Stimulated activated CD8-positive, alpha-beta memory T cell treated with anti-CD3 and anti-CD28 coated beads, Interleukin-2, amount 100 ng/mL, for 1 hour (primary cell): ENCODE results near the gene DPAGT1.
"Not testable (repeated sequence)": the region's sequence is repeated elsewhere in the genome, so short reads cannot be mapped to it uniquely, and the experiment has no call there.

ENCODE experiments used
- DNase-seq, 2 donors: peaks; one replicate each; pipeline ENCODE4 v3.0.0-alpha.2; 2020; ENCODE audit warnings: low read depth in 2 of 2

DPAGT1 gene

DNA sequence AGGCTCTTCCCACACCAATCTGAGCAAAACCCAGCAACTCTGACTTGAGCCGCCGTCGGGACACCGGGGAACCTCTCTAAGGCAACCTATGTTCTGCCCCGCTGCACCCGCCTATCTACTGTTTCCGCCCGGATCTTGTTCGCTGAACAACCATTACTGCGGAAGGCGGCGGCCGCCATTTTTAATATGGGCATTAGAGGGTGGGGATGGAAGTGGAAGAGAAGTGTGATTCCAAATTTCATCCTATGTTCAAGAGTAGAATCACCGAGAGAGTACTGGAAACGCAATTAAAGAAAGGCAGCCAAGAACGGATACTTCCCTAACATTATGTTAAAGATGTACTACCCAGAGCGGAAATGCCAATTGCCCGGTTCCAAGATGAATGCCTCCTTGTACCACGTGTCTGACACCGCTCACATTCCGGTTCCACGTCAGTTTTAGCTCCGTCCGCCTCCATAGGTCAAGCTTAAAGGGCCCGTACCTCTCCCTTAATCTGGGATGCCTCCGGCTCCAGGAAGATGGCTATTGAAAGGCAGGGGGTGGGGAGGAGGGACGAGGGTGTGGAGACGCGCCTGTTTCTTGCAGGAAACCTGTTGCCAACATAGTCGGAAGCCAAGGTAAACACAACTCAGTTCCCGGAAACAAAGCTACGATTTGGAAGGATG lies at the start of gene DPAGT1:
DPAGT1 (minus strand) TSS at position 95 of the 665 bp plus-strand sequence. CDS start 198 bp downstream, outside the sequence.
- peak; percentile 67 to 71 for DNase-seq

DNA sequence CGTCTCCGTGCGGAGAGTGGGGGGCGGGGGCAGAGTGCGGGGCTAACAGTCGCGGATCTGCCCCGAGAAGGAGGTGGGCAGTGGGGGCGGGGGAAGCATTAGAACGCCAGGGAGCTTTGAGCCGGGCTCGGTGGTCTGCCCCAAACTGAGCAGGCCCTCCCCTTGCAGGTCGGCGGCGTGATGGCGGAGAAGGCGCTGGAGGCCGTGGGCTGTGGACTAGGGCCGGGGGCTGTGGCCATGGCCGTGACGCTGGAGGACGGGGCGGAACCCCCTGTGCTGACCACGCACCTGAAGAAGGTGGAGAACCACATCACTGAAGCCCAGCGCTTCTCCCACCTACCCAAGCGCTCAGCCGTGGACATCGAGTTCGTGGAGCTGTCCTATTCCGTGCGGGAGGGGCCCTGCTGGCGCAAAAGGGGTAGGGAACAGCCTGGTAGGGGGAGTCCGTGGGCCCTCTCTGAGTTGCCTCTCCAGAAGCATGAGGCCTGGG lies 48.2 kb upstream of the DPAGT1 start:
- no peak for DNase-seq

DNA sequence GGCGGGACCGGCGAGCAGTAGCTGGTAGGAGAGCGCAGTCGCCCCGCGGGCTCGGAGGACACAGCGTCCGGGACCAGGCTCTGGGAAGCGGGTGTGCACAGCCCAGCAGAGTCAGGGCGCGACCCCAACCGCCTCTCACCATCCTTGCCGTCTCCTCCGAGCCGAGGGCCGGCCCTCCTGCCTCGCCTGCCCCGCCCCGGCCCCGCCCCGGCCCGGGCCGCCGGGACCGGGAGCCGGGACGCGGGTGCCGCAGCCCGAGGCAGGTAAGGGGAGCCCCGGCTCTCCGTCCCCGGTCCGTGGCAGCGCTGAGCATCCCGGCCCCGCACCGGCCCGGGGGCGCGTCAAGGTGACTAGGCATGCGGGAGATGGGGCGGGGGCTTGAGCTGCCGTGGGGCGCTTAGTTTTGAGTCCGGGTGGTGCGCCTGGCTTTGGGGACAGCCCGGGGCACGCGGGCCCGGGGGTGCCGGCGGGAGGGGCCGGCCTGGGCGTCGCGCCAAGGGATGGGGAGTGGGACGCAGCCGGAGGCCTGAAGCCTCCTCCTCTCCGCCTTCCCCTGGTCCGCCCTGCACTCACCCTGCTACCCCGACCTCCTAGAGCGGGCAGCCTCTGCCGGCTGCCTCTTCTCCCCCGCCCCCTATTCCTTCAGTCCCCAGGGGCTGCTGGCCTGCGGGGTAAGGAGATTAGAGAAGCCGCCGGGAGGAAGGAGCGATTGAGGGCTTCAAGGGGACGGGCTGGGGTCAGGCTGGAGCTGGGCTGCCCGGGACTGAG lies 47.5 kb upstream of the DPAGT1 start, which contains the start of gene ABCG4:
ABCG4 (plus strand) TSS at position 35 of the 768 bp plus-strand sequence. CDS start 914 bp downstream, outside the sequence.
- no peak for DNase-seq

DNA sequence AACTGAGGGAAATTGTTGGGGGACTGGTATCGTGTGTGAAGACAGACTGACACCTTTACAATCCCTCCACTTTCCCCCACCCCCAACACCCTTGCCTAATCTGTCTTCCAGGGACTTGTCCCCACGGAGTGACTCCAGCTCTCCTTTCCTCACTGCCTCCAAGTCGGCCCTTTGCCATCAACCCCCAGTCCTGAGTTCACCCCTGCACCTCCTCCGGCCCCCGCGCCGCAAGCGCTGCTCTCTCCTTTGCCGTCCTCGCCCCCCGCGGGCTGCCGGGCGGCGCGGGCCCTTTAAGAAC lies 47.0 kb upstream of the DPAGT1 start:
- DNase-seq: no peak

DNA sequence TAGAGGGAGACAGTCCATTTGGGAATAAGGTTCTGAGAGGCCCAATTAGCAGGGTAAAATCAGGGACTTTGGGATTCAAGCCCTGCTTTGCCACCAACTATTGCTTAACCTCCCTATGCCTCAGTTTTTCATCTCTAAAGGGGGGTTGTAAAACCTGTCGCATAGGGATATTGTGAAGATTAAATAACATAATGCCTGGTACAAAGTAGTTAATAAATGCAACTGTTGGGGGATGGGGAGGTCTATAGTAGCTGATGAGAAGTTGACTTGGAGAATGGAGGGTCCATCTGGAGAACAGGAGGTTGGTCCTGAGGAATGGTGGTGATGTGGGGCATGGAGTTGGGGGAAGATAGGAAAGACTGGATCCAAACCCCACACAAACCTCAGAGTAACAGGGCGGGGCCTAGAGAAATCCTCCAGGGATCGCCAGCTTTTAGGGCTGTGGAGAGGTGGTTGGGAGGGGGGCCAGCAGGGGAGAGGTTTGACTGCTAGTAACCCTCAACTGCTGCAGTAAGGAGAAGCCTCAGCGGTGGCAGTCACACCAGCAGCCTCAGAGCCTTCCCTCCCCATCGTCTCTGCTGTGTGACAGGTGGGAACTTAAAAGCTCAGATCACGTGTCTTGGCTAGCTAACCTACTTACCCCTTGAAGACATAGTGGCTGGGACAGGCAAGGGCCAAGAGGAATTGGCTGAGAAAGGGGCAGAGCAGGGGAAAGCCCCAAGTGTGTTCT lies 46.1 kb upstream of the DPAGT1 start:
- no peak for DNase-seq

DNA sequence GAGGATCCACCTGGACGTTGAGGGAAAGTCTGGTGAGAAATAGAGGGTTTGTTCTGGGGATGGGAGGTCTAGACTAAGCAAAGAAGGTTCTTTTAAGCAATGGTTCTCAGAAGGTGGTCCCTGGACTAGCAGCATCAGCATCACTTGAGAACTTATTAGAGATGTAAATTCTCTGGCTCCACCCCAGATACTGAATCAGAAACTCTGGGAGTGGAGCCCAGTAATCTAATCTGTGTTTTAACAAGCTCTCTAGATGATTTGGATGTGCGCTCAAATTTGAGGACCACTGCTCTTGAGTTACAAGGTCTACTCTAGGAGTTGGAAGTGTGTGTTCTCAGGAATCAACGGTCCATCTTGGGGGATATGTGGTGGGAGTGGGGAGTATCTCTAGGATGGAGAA lies 43.9 kb upstream of the DPAGT1 start:
- no peak for DNase-seq

DNA sequence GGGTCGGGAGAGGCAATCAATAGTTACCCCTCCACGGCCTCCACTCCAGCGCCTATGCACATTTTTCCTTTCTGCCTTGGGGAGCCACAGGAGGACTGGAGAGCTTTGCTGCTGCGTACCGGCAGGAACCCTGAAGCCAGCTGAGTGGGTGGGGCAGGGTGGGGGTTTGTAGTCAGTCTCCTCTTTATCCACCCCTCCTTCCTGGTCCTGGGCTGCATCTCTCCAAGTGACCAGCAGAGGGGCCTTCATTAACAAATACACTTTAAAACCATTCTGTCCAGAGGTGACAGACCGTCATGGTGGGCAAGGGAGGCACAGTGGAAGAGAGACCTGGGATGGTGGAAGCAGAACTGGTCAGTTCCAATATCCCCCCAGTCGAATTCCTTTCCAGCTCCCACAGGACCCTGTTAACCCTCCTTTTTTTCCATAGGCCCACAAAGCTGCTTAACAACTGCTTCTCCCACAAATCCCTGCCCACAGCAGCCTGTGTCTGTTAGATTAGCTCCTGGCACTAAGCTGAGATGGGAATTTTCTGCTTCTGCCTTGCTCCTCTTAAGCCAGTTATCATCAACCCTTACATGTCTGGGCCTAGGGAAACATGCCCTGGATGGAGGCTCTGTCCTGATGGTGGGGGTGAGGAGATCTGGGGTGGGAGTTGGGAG lies 43.3 kb upstream of the DPAGT1 start:
- no peak for DNase-seq

DNA sequence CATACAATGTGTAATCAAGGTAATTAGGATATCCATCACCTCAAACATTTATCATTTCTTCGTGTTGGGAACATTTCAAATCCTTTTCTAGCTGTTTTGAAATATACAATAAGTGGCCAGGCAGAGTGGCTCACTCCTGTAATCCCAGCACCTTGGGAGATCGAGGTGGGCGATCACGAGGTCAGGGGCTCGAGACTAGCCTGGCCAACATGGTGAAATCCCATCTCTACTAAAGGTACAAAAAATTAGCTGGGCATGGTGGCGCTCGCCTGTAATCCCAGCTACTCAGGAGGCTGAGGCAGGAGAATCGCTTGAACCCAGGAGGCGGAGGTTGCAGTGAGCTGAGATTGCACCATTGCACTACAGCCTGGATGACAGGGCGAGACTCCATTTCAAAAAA lies 37.6 kb upstream of the DPAGT1 start:
- DNase-seq: not testable (repeated sequence)

DNA sequence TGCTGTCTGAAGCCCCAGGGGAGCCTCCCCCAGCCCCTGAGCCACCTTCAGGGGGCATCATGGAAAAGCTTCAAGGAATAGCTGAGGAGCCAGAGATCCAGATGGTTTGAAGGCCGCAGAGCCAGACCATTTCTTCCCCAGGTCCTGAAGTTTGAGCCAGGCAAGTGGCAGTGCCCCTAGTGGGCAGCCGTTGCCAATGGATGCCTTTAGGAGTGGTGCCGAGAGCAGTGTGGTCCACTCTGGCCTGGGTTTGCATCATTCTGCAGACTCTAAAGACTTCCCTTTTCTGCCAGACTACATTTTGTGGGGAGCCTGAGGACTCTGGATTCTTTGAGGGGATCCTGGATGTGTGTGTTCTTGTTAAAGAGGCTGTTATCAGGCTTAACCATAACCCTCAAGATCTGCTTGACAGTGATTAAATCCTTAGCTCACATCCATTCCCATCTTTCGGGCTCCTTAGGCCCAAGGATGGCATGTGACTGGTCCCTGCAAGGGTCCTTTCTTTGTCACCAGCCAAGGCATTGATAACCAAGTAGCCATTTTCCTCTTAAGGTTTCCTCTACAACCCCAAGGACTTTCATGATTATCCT lies 32.8 kb upstream of the DPAGT1 start:
- no peak for DNase-seq

DNA sequence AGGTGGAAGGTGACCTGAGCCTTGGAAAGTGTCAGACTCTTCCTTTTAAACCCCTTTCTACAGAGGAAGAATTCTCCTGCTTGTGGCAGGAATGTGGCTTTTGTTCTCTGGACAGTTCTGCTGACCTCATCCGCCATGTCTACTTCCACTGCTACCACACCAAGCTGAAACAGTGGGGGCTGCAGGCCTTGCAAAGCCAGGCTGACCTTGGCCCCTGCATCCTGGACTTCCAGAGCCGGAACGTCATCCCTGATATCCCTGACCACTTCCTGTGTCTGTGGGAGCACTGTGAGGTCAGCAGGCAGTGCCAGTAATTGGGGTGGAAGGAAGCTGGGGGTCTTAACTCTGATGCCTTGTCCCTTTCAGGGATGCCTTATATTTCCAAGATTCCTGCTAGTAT lies 29.0 kb upstream of the DPAGT1 start:
- no peak for DNase-seq

DNA sequence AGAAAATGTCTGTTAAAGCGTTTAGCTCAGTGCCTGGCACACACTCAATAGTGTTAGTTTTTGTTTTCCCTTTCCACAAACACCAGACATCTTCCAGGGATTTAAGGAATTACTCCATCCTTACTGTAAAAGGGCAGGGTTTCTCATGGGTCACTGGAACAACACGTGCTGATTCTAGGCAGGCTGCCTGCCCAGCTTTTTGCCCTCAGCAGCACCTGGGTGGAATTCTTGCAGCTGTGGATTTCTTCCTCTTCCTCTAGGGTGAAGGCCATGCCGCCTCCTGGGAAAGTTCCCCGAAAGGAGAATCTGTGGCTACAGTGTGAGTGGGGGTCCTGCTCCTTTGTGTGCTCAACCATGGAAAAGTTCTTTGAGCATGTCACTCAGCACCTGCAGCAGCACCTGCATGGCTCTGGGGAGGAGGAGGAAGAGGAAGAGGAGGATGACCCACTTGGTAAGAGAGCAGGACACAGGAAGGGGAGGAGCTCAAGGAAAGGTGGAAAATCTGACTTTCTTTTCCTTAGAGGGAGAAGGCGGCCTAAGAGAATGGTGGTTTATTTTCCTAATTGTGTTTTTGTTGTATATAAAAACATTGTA lies 25.1 kb upstream of the DPAGT1 start:
- no peak for DNase-seq

DNA sequence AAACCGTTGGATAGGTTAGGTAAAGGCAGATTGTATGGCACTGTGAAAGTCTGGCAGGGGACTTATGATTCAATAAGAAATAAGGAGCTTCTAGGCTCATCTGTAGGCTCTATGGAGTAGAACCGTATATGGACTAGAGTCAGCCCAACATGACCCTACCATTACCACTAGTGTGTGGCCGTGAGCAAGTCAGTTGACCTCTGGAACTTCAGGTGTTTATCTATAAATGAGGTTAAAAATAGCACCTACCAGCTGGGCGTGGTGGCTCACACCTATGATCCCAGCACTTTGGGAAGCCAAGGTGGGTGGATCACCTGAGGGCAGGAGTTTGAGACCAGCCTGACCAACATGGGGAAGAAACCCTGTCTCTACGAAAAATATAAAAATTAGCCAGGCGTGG lies 24.2 kb upstream of the DPAGT1 start:
- no peak for DNase-seq

DNA sequence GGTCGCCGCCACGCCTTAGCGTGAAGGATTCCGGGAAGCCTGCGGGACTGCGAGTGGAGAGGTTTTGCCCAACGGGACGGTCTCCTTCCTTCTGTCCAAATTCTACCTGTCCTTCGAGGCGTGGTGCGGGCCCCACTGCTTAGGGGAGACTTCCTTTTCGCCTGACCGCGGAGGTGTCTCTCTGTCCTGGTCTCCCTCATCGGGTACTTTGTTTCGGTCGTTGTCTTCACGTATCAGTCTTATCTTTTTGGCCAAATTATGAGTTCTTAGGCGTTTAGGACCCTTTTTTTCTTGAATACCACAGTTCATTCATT lies 20.1 kb upstream of the DPAGT1 start:
- DNase-seq: no peak

DNA sequence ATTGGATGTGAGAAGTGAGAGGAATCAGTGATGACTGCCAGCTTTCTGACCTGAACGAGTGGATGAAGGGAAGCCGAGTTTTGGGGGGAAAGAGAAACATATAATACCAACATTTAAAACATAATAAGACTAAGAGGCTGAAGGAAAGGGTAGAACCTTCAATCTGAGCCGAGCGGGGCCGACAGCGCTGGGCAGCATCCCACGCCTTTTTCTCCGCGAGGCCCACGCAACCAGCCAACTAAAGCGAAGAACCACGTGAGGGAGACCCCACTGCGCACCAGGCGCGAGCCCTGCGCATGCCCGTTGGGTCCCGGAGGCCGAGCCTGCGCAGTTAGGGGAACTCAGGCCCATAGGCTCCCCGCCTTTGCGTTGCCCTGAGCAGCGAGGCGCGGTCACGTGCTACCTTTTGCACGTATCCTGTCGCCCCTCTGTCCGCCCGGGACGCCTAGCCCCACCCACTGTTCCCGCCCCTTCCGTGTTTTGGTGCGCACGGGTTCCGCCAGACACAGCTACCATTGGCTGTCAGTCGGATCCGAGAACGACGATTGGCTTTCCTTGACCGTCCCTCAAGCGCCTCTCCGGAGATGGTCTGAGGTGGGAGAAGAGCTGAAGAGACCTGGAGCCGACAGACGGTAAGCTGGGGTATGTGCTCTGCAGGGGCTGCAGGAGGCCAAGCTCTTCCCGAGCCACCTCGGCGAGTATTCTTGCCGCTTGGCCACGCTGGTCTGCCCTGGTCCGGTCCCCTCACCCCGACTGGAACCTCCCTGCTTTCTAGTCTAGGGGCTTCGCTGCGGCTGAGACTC lies 19.6 kb upstream of the DPAGT1 start, which contains the start of gene HINFP:
HINFP (plus strand) TSS at position 573 of the 803 bp plus-strand sequence. CDS start 5,365 bp downstream, outside the sequence.
- peak; percentile 99 for DNase-seq

DNA sequence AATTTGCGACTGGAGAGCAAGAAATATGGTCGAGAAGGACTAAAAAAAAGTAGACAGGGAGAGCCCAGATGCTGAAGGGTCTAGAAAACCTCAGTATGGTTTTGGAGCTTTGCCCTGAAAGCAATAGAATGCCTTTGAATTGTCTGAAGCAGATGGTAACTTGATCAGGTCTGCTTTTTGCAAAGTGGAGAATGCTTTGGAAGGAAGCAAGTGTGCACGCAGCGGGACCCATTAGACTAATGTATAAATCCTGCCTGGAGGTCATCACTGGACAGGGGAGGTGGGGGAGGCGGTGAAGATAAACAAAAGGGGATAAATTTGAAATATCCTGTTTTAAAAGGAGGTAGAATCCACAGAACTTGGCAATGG lies 19.0 kb upstream of the DPAGT1 start:
- DNase-seq: no peak

DNA sequence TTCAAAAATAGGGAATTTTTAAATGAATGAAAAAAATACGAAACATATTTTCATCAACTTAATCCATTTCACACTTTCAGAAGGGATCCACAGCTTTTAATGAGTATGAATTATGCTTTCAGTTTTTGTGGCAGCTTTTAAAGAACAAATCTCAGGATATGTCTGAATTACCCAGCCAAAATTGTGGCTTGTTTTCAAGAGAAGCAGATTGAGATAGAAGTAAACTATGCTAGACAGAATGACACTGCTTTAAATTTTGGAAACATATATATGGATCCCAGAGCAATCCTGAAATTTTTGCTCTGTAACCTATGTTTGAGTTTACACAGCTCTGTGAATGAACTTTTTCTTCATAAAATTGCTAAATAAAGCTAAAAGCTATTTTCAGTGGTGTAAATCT lies 17.3 kb upstream of the DPAGT1 start:
- DNase-seq: no peak

DNA sequence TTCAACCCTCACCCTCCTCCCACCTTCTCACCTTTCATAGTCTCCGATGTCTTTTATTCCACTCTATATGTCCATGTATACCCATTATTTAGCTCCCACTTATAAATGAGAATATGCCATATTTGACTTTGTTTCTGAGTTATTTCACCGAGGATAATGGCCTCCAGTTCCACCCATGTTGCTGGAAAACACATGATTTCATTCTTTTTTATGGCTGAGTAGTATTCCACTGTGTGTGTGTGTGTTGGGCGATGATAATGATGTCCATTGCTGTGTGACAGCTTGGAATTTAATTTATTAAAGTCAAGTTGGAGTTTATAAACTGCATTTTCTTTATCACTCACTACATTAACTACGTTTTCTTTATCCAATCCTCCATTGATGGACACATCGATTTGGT lies 16.6 kb upstream of the DPAGT1 start:
- no peak for DNase-seq

DNA sequence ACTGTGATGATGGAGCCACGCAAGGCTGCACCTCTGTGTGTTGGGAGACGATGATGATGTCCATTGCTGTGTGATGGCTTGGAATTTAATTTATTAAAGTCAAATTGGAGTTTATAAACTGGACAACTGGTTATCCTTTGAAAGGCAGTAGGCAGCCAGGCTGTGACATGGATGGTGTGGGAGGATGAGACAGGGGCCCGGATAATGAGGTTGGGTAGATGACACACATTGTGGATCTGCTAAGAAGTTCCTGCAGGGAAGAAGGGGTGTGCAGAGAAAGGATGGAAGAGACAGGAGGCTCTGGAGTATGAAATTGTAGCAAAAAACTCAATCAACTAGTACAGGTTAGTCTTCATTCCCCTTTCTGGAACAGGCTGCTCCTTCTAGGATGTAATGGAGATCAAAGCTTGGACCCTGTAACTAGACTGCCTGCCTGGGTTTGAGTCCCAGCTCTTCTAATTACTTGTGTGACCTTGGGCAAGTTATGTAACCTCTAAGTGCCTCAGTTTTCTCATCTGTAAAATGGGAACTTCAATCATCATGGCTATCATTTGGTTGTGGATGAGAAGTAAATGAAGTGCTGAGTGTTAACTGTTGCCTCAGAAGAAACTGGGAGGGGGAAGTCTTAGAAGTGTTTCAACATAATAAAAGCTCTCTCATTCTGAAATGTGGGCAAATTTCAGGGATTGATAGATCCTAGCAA lies 15.5 kb upstream of the DPAGT1 start:
- no peak for DNase-seq

DNA sequence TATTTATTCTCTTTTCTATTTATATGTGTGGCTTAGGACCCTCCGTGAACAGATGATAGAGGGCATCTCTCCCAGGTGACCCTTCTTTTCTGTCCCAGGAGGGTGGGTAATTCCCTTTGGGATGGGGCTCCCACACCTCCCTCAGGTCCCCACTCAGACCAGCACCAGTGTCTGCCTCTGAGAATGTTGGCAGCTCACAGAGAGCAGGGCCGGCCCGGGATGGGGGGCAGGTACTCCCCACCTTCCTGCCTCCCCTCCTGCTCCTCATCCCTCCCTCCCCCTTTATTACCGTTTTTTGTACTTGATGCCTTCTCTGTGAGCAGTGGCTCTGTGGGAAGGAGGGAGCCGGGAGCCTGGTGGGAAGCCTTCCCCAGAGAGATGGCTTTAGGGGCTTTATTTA lies 14.9 kb upstream of the DPAGT1 start:
- no peak for DNase-seq

DNA sequence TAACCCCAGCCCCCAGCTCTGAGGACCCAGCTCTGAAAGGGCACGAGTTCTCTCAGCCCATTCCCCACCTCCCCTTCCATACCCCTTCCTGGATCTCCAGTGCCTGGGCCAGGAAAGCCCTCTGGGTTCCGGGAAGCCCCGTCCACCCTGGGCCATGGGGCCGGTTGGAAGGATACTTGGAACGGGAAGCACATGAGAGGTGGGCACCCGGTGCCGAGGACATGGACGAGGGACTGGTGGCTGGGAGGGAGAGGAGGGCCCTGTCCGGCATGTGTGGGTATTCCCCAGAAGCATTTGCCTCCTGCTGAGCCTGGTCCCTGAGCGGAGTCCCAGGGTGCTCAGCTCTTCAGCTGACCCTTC lies 14.6 kb upstream of the DPAGT1 start:
- DNase-seq: no peak
